ENCODE results near the gene KIRREL1.
A peak's percentile ranks its signal among the peaks of the same experiment; 100 is the strongest.

The KIRREL1 gene

GRCh38 chr1:158037008-158037865 lies 43.8 kb downstream of the KIRREL1 start:
- H3K4me3 ChIP-seq (ENCODE audit: low read length), result no peak overlapping the region
- TF ChIP-seq CTCF (IDR thresholded peaks at IDR 0.05; ENCODE audit: insufficient read depth, low read depth, low read length, missing control alignments), result no peak
- no peak for DNase-seq (ENCODE audit: low read depth)

GRCh38 chr1:158037866-158038359 lies 44.5 kb downstream of the KIRREL1 start:
- TF ChIP-seq CTCF (IDR thresholded peaks at IDR 0.05; ENCODE audit: insufficient read depth, low read depth, low read length, missing control alignments), result no peak
- H3K4me3 ChIP-seq (ENCODE audit: low read length), result no peak overlapping the region

GRCh38 chr1:158038793-158039192 lies 45.3 kb downstream of the KIRREL1 start:
- no peak for TF ChIP-seq CTCF (IDR thresholded peaks at IDR 0.05; ENCODE audit: insufficient read depth, low read depth, low read length, missing control alignments)
- no peak overlapping the region for H3K4me3 ChIP-seq (ENCODE audit: low read length)
- no peak for DNase-seq (ENCODE audit: low read depth)

More at GRCh38 chr1:158037866-158038359, 44.5 kb downstream of the KIRREL1 start:
- DNase-seq (ENCODE audit: low read depth), result peak; percentile 66

- no peak for DNase-seq (ENCODE audit: low read depth)
- no peak for TF ChIP-seq CTCF (IDR thresholded peaks at IDR 0.05; ENCODE audit: insufficient read depth, low read depth, low read length, missing control alignments)
- no peak overlapping the region for H3K4me3 ChIP-seq (ENCODE audit: low read length)
These were observed 45.9 kb downstream of the KIRREL1 start for GRCh38 chr1:158039380-158039779.

GRCh38 chr1:158040323-158040722 lies 46.9 kb downstream of the KIRREL1 start:
- TF ChIP-seq CTCF (IDR thresholded peaks at IDR 0.05; ENCODE audit: insufficient read depth, low read depth, low read length, missing control alignments), result no peak
- H3K4me3 ChIP-seq (ENCODE audit: low read length), result no peak overlapping the region
- no peak for DNase-seq (ENCODE audit: low read depth)

GRCh38 chr1:158043232-158043631 lies 49.8 kb downstream of the KIRREL1 start:
- no peak overlapping the region for H3K4me3 ChIP-seq (ENCODE audit: low read length)
- no peak for TF ChIP-seq CTCF (IDR thresholded peaks at IDR 0.05; ENCODE audit: insufficient read depth, low read depth, low read length, missing control alignments)
- DNase-seq (ENCODE audit: low read depth), result no peak
